ENCODE measurements around the gene ABCD1. TPM values are rescaled to one million over a fixed set of nuclear protein-coding genes. Genes with fewer than 3 reads are reported as not detected.

The ABCD1 gene
- total RNA-seq, 1 donor from 2014 or later, result 19.5 TPM

DNA sequence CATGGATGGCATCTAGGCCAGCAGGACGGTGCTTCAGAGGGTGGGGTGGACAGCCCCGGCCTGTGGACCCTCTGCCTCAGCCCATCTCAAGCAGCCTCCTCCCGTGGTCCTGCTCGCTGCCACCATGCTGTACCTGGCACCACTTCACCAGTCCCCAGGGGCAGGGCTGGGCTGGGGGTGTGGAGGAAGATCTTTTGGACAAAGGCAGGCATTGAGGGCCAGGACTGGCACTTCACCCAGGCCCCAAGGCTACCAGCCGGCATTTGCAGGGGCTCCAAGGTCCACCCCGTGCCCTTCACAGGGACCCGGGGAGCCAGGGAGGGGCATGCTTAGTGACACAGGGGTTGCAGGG, 40.1 kb downstream of the ABCD1 start:
- TF ChIP-seq CTCF (IDR thresholded peaks at IDR 0.05; ENCODE audit: unreplicated experiment), result no peak
- no peak for DNase-seq (ENCODE audit: low spot score)
- no peaks in the 10 kb centered on the region for H3K9me3 Mint-ChIP-seq (ENCODE audit: unreplicated experiment)
- H3K4me1 Mint-ChIP-seq (ENCODE audit: unreplicated experiment), result peaks cover 2% of the 10 kb centered on the region
- no peak overlapping the region for H3K27ac Mint-ChIP-seq (ENCODE audit: unreplicated experiment)
- no peaks in the 10 kb centered on the region for H3K27me3 Mint-ChIP-seq (ENCODE audit: unreplicated experiment)
- H3K36me3 Mint-ChIP-seq (ENCODE audit: low read depth, unreplicated experiment), result no peaks in the 10 kb centered on the region
- H3K4me3 Mint-ChIP-seq (ENCODE audit: unreplicated experiment), result no peak overlapping the region

GRCh38 chrX:153765138-153766079, 40.8 kb downstream of the ABCD1 start:
- no peaks in the 10 kb centered on the region for H3K36me3 Mint-ChIP-seq (ENCODE audit: low read depth, unreplicated experiment)
- H3K4me3 Mint-ChIP-seq (ENCODE audit: unreplicated experiment), result no peak overlapping the region
- peak; percentile 45 for DNase-seq (ENCODE audit: low spot score)
- H3K27me3 Mint-ChIP-seq (ENCODE audit: unreplicated experiment), result peaks cover 2% of the 10 kb centered on the region
- H3K9me3 Mint-ChIP-seq (ENCODE audit: unreplicated experiment), result no peaks in the 10 kb centered on the region
- peaks cover 2% of the 10 kb centered on the region for H3K4me1 Mint-ChIP-seq (ENCODE audit: unreplicated experiment)
- no peak for TF ChIP-seq CTCF (IDR thresholded peaks at IDR 0.05; ENCODE audit: unreplicated experiment)
- H3K27ac Mint-ChIP-seq (ENCODE audit: unreplicated experiment), result no peak overlapping the region

DNA sequence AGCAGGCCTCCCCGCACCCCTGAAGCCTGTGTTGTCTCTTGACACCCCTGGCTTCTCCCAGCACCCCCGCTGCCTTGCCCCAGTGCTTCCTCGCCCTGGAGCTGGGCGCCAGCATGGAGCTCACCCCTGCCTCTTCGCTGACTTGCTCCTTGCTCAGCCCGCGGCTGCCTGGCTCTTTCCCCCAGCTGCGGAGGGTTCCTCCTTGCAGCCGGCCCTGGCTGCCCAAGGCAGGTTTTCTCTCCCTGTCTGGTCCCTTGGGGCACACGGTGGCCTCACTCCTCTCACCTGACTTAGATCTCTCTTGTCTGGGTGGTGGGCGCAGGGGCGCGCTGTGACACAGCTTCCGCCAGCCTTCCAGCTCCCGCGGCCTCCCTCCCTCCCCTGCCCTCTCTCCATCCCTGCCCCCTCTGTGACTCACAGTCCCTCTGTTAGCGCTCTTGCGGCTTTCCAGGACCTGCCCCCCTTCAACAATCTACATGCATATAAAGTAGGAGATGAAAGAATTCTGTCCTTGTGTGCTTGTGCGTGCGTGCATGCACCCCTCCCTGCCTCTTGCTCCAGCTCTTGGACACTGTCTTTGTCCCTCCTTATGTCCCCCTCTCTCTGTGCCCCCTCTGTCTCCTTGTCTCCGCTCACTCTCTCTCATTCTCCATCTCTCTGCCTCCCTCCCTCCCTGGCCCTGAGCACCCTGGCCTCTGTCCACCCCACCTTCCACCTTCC, 41.6 kb downstream of the ABCD1 start:
- no peak for TF ChIP-seq CTCF (IDR thresholded peaks at IDR 0.05; ENCODE audit: unreplicated experiment)
- Mint-ChIP-seq H3K36me3 (ENCODE audit: low read depth, unreplicated experiment) (no peaks in the 10 kb centered on the region), H3K4me1 (ENCODE audit: unreplicated experiment) (peaks cover 2% of the 10 kb centered on the region), H3K27ac (ENCODE audit: unreplicated experiment) (no peak overlapping the region), H3K4me3 (ENCODE audit: unreplicated experiment) (no peak overlapping the region), H3K9me3 (ENCODE audit: unreplicated experiment) (no peaks in the 10 kb centered on the region), H3K27me3 (ENCODE audit: unreplicated experiment) (peaks cover 3% of the 10 kb centered on the region)
- no peak for DNase-seq (ENCODE audit: low spot score)

GRCh38 chrX:153766871-153767673, 42.4 kb downstream of the ABCD1 start:
- no peak overlapping the region for H3K27ac Mint-ChIP-seq (ENCODE audit: unreplicated experiment)
- H3K36me3 Mint-ChIP-seq (ENCODE audit: low read depth, unreplicated experiment), result no peaks in the 10 kb centered on the region
- no peak for TF ChIP-seq CTCF (IDR thresholded peaks at IDR 0.05; ENCODE audit: unreplicated experiment)
- H3K4me1 Mint-ChIP-seq (ENCODE audit: unreplicated experiment), result peaks cover 2% of the 10 kb centered on the region
- no peak for DNase-seq (ENCODE audit: low spot score)
- no peak overlapping the region for H3K4me3 Mint-ChIP-seq (ENCODE audit: unreplicated experiment)
- peaks cover 3% of the 10 kb centered on the region for H3K27me3 Mint-ChIP-seq (ENCODE audit: unreplicated experiment)
- no peaks in the 10 kb centered on the region for H3K9me3 Mint-ChIP-seq (ENCODE audit: unreplicated experiment)
